Ishikawa (cell line): Measurements from ENCODE around the gene BTBD3.

ENCODE experiments used
- CEBPB ChIP-seq: IDR thresholded peaks from 2 replicates; pipeline ENCODE4 v1.6.1; 2012
- CREB1 ChIP-seq: IDR thresholded peaks from 2 replicates; pipeline ENCODE4 v1.6.1; 2012; ENCODE audit warnings: low read depth
- EGR1 ChIP-seq: IDR thresholded peaks from 2 replicates; pipeline ENCODE4 v1.6.1; 2012
- EP300 ChIP-seq: IDR thresholded peaks from 2 replicates; pipeline ENCODE4 v1.6.1; 2012; ENCODE audit warnings: borderline replicate concordance
- FOXM1 ChIP-seq: IDR thresholded peaks from 2 replicates; pipeline ENCODE4 v1.6.1; 2012; ENCODE audit warnings: low read depth, borderline replicate concordance
- MAX ChIP-seq: IDR thresholded peaks from 2 replicates; pipeline ENCODE4 v1.6.1; 2012
- NFIC ChIP-seq: IDR thresholded peaks from 2 replicates; pipeline ENCODE4 v1.6.1; 2012
- RAD21 ChIP-seq: IDR thresholded peaks from 2 replicates; pipeline ENCODE4 v1.6.1; 2012; ENCODE audit warnings: low read depth
- REST ChIP-seq: IDR thresholded peaks from 2 replicates; pipeline ENCODE4 v1.6.1; 2012; ENCODE audit warnings: low read depth, mild to moderate bottlenecking
- TAF1 ChIP-seq: IDR thresholded peaks from 2 replicates; pipeline ENCODE4 v1.6.1; 2012; ENCODE audit warnings: low read depth, mild to moderate bottlenecking
- TCF12 ChIP-seq: IDR thresholded peaks from 2 replicates; pipeline ENCODE4 v1.6.1; 2012; ENCODE audit warnings: low read depth
- TEAD4 ChIP-seq: IDR thresholded peaks from 2 replicates; pipeline ENCODE4 v1.6.1; 2012
- YY1 ChIP-seq: IDR thresholded peaks from 2 replicates; pipeline ENCODE4 v1.6.1; 2012; ENCODE audit warnings: low read depth
- ZBTB7A ChIP-seq: IDR thresholded peaks from 2 replicates; pipeline ENCODE4 v1.6.1; 2012; ENCODE audit warnings: low read depth
- TF ChIP-seq, protein P1 (sequence below): IDR thresholded peaks from 2 replicates; pipeline ENCODE4 v1.6.1; 2012

BTBD3 gene

GRCh38 chr20:11926292-11926998 lies 8.8 kb downstream of the BTBD3 start:
- no peak for TF ChIP-seq YY1
- TF ChIP-seq TCF12, result no peak
- TF ChIP-seq CEBPB, result no peak
- TF ChIP-seq EP300, result no peak
- no peak for TF ChIP-seq EGR1
- no peak for TF ChIP-seq FOXM1
- TF ChIP-seq NFIC, result no peak
- no peak for TF ChIP-seq TEAD4
- TF ChIP-seq TAF1, result no peak
- TF ChIP-seq REST, result no peak
- TF ChIP-seq, protein P1, sequence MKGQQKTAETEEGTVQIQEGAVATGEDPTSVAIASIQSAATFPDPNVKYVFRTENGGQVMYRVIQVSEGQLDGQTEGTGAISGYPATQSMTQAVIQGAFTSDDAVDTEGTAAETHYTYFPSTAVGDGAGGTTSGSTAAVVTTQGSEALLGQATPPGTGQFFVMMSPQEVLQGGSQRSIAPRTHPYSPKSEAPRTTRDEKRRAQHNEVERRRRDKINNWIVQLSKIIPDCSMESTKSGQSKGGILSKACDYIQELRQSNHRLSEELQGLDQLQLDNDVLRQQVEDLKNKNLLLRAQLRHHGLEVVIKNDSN, result no peak
- TF ChIP-seq ZBTB7A, result no peak
- no peak for TF ChIP-seq MAX
- no peak for TF ChIP-seq CREB1
- no peak for TF ChIP-seq RAD21

DNA sequence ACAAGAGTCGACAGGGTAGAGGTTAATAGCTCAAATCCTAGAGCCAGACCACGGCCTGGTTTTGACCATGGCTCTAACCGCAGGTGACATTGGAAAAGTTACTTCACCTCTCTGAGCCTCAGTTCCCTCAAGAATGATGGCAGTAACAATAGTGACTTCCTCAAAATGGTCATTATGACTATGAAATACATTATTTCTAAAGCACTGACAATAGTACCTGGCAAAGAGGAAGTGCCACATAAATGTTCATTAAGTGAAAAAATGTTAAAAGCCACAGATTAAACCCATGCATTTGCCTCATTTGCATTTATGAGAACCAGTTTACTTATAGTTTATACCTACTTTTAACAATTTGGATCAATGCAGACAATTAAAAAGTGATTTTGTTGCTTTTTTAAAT lies 12.3 kb downstream of the BTBD3 start:
- TF ChIP-seq, protein P1, result no peak
- TF ChIP-seq CREB1, result no peak
- no peak for TF ChIP-seq ZBTB7A
- no peak for TF ChIP-seq TCF12
- no peak for TF ChIP-seq TEAD4
- TF ChIP-seq TAF1, result no peak
- TF ChIP-seq MAX, result no peak
- no peak for TF ChIP-seq EP300
- TF ChIP-seq NFIC, result no peak
- no peak for TF ChIP-seq RAD21
- TF ChIP-seq REST, result no peak
- TF ChIP-seq EGR1, result no peak
- no peak for TF ChIP-seq YY1
- TF ChIP-seq CEBPB, result no peak
- TF ChIP-seq FOXM1, result no peak

GRCh38 chr20:11935212-11936154 lies 17.8 kb downstream of the BTBD3 start:
- TF ChIP-seq REST (no peak), CEBPB (no peak), TEAD4 (no peak), TAF1 (no peak), EP300 (no peak), ZBTB7A (no peak), NFIC (no peak), CREB1 (no peak), FOXM1 (no peak), TCF12 (no peak), YY1 (no peak), EGR1 (no peak), RAD21 (no peak), MAX (no peak)
- TF ChIP-seq, protein P1, result no peak
